RWPE2 (cell line): Measurements from ENCODE around the gene DAAM2.

Experiments
- ATAC-seq: fragments of 200-7000 bp; cut with Tn5 transposase; 3 replicates; pipeline ENCODE4 v1.9.1; 2021; ENCODE audit warnings: low read depth
- DNase-seq: peaks from one replicate; pipeline ENCODE4 v3.0.0-alpha.2; 2020; ENCODE audit warnings: low spot score
- H3K27ac ChIP-seq: fragments of 450-650 bp; 2 replicates; pipeline ENCODE4 v1.5.1; 2017; ENCODE audit warnings: mild to moderate bottlenecking; ENCODE audit not compliant: poor library complexity, severe bottlenecking
- H3K27me3 ChIP-seq: fragments of 250-450 bp; sonication (Bioruptor Pico); 2 replicates; pipeline ENCODE4 v1.5.1; 2021; ENCODE audit warnings: mild to moderate bottlenecking, moderate library complexity; ENCODE audit not compliant: insufficient read depth, poor library complexity, severe bottlenecking
- H3K36me3 ChIP-seq: fragments of 250-450 bp; sonication (Bioruptor Pico); 2 replicates; pipeline ENCODE4 v1.5.1; 2020; ENCODE audit warnings: low read depth, mild to moderate bottlenecking, moderate library complexity
- H3K4me1 ChIP-seq: fragments of 250-450 bp; sonication (Bioruptor Pico); 2 replicates; pipeline ENCODE4 v1.5.1; 2021; ENCODE audit warnings: mild to moderate bottlenecking, moderate library complexity; ENCODE audit not compliant: insufficient read depth, poor library complexity, severe bottlenecking
- H3K4me3 ChIP-seq: fragments of 250-450 bp; sonication (Bioruptor Pico); 2 replicates; pipeline ENCODE4 v1.5.1; 2021; ENCODE audit warnings: mild to moderate bottlenecking, moderate library complexity; ENCODE audit not compliant: severe bottlenecking
- H3K9me3 ChIP-seq: fragments of 250-450 bp; sonication (Bioruptor Pico); 2 replicates; pipeline ENCODE4 v1.5.1; 2021; ENCODE audit warnings: mild to moderate bottlenecking, moderate library complexity; ENCODE audit not compliant: severe bottlenecking
- CTCF ChIP-seq: fragments of 450-650 bp; IDR thresholded peaks from one replicate; pipeline ENCODE4 v1.5.1; 2017; ENCODE audit warnings: mild to moderate bottlenecking, moderate library complexity; ENCODE audit not compliant: poor library complexity, severe bottlenecking

DAAM2 gene

GRCh38 chr6:39844866-39845265 lies 52.7 kb downstream of the DAAM2 start:
- Histone ChIP-seq H3K9me3 (no peaks in the 10 kb centered on the region), H3K4me1 (no peaks in the 10 kb centered on the region), H3K4me3 (no peak overlapping the region), H3K27ac (no peak overlapping the region), H3K36me3 (no peaks in the 10 kb centered on the region), H3K27me3 (no peaks in the 10 kb centered on the region)
- TF ChIP-seq CTCF: no peak
- ATAC-seq (no peak), DNase-seq (no peak)

GRCh38 chr6:39847221-39847620 lies 55.0 kb downstream of the DAAM2 start:
- Histone ChIP-seq H3K4me1 (no peaks in the 10 kb centered on the region), H3K27ac (no peak overlapping the region), H3K36me3 (no peaks in the 10 kb centered on the region), H3K9me3 (no peaks in the 10 kb centered on the region), H3K27me3 (no peaks in the 10 kb centered on the region), H3K4me3 (no peak overlapping the region)
- DNase-seq: no peak
- ATAC-seq: no peak
- no peak for TF ChIP-seq CTCF

GRCh38 chr6:39848171-39848570 lies 56.0 kb downstream of the DAAM2 start:
- Histone ChIP-seq H3K27me3 (no peaks in the 10 kb centered on the region), H3K4me3 (no peak overlapping the region), H3K27ac (no peak overlapping the region), H3K9me3 (no peaks in the 10 kb centered on the region), H3K4me1 (no peaks in the 10 kb centered on the region), H3K36me3 (no peaks in the 10 kb centered on the region)
- DNase-seq (no peak), ATAC-seq (no peak)
- TF ChIP-seq CTCF: no peak

- DNase-seq (no peak), ATAC-seq (no peak)
- no peaks in the 10 kb centered on the region for H3K9me3 ChIP-seq
- no peaks in the 10 kb centered on the region for H3K36me3 ChIP-seq
- no peak overlapping the region for H3K4me3 ChIP-seq
- no peaks in the 10 kb centered on the region for H3K4me1 ChIP-seq
- H3K27ac ChIP-seq: no peak overlapping the region
- H3K27me3 ChIP-seq: no peaks in the 10 kb centered on the region
- no peak for TF ChIP-seq CTCF
Observed at GRCh38 chr6:39849228-39849627, 57.1 kb downstream of the DAAM2 start.

- TF ChIP-seq CTCF: no peak
- Histone ChIP-seq H3K4me3 (no peak overlapping the region), H3K27ac (no peak overlapping the region), H3K4me1 (no peaks in the 10 kb centered on the region), H3K27me3 (no peaks in the 10 kb centered on the region), H3K36me3 (no peaks in the 10 kb centered on the region), H3K9me3 (no peaks in the 10 kb centered on the region)
- no peak for ATAC-seq
- no peak for DNase-seq
Observed at GRCh38 chr6:39849764-39850163, 57.6 kb downstream of the DAAM2 start.
